Esophagus squamous epithelium (tissue), 4 donors: Measurements from ENCODE around the gene UBE3C.

Source experiments
- CTCF ChIP-seq, 6 experiments: fragments of 450-650 bp in 4 of 6; fragments of 200-600 bp in 2 of 6; sonication (generic) in 2 of 6; IDR thresholded peaks; one replicate each; pipeline ENCODE4 v1.5.1; 2016 to 2019; ENCODE audit warnings: antibody characterized with exemption in 6 of 6, mild to moderate bottlenecking in 4 of 6, moderate library complexity in 4 of 6
- POLR2A ChIP-seq, 4 donors: fragments of 450-650 bp; IDR thresholded peaks; one replicate each; pipeline ENCODE4 v1.6.1; 2017; ENCODE audit warnings: antibody characterized with exemption in 4 of 4, mild to moderate bottlenecking in 4 of 4, moderate library complexity in 3 of 4

- TF ChIP-seq POLR2A (IDR thresholded peaks at IDR 0.05) = no peak
- TF ChIP-seq CTCF (IDR thresholded peaks at IDR 0.05) = no peak
These were observed 26.0 kb upstream of the UBE3C start for GRCh38 chr7:157112706-157113105.
